HTR-8/SVneo (cell line): ENCODE data around the gene CX3CR1.
"Not testable (repeated sequence)": the region's sequence is repeated elsewhere in the genome, so short reads cannot be mapped to it uniquely, and the experiment has no call there.

Experiments used
- DNase-seq: peaks from one replicate; pipeline ENCODE4 v3.0.0; 2011; ENCODE audit warnings: low spot score, mixed read lengths; ENCODE audit not compliant: insufficient read length
- FAIRE-seq: peaks from 2 replicates; lab custom pipeline; 2011; peaks lifted over from hg19 to GRCh38; lab: Jason Lieb, UNC

CX3CR1 gene, protein sequence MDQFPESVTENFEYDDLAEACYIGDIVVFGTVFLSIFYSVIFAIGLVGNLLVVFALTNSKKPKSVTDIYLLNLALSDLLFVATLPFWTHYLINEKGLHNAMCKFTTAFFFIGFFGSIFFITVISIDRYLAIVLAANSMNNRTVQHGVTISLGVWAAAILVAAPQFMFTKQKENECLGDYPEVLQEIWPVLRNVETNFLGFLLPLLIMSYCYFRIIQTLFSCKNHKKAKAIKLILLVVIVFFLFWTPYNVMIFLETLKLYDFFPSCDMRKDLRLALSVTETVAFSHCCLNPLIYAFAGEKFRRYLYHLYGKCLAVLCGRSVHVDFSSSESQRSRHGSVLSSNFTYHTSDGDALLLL

DNA sequence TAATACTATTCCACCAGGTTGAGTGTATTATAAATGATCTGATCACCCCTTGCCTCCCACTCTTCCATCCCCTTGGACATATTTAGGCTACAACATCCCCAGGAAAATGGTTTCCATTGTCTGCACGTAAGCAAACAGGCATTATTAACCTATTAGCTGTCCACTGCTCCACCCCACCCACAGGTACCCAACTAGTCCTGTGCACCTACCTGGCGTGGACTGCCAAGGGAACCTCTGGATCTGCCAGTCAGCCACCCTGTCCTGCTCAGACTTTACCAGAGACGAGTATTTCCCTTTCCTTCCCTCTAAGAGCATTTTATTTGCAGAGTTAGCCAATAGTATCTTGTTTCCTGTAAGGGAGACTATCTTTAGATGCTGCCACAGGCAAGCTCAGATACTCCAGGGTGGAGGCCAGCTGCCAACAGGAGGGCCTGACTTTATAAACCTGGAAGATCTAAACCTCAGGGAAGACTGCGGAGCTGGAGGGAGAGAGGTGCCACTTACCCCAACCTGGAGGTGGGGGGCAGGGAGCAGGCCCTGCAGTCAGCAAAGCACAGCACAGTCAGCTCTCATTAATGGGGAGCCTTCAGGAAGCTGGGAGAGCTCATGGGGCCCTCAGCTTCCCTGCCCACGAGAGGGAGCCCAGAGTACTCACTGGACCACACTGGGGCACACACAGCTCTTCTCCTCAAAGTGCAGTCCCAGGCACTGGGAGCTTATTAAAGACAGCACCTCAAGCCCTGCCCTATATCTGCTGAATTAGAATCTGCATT, at the start of gene CX3CR1:
Gene CX3CR1, minus strand, starts transcription at position 292 of the 773 bp plus-strand sequence. CDS start 13,527 bp downstream, outside the sequence.
- DNase-seq, result no peak
- no peak for FAIRE-seq

GRCh38 chr3:39329493-39329892, 49.7 kb upstream of the CX3CR1 start, which contains the start of gene CCR8:
CCR8 (plus strand) TSS chr3:39329709; CDS start chr3:39332332, 2,623 bp downstream.
- FAIRE-seq, result no peak
- DNase-seq, result no peak

DNA sequence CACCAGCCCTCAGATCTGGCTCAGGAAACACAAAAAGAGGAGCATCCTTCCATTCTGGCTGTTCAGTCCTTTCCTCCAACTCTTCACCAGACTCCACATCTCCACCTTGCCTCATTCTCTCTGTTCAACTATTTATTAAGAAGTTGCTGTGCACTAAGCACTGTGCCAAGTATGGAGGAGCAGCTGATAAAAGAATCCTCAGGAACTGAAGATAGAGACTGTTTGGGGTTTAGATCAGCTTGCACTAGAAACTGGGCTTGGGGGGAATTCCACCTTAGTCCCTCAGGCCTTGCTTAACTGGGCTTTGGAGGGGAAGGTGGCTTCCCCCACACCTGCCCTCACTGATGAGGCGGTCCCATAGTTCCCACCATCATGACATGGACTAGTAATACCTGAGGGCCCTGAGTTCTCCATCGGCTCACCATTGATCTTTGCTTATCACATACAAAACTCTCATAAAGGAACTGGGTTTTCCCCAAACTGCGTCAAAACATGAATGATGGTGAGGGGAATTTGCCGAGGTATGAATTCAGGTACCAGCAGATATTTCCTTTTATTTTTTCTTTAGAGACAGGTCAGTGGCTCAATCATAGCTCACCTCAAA, 48.0 kb upstream of the CX3CR1 start:
- DNase-seq, result no peak
- no peak for FAIRE-seq

DNA sequence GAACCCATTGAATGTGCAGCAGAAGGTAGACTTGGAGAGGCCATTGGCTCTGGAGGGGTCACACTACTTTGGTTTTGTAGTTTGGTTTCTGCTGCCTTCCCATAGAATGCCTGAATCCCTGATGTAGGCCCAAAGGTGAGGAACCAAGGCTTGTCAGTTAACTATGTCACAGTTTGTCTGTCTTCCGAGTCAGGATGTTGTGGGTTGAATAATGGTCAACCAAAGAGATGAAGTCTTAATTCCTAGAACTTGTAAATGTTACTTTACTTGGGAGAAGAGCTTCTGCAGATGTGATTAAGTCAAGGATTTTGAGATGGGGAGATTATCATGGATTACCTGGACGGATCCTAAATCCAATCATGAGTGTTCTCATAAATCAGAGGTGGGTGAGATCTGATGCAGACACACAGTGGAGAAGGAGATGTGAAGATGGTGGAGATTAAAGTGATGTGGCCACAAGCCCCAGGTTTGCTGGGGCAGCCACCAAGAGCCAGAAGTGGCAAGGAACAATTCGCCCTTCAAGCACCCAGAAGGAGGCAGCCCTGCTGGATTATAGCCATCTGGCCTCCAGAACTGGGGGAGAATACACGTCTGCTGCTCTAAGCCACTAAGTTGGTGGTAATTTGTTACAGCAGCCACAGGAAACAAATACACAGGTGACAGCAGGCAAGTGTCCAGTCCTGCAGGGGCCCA, 47.4 kb upstream of the CX3CR1 start:
- FAIRE-seq, result no peak

DNA sequence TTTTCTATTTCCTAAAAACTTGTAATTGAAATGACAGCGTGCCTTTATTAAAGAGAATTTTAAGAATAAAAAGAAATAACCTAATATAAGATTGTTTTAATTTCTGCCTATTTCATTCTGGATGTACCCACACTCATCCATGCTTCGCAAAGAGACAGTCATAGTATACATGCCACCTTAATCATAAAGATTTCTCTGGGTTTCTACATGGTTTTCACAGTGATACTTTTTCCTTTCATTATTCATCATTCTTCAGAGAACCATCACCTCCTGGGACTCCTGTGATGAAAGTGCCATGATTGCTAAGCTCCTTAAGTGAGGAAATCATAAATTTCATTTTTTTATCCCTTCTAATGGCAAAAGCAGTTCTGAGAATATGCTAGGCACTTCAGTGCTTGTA, 45.4 kb upstream of the CX3CR1 start:
- FAIRE-seq, result no peak

More for the DNA sequence above, 47.4 kb upstream of the CX3CR1 start:
- DNase-seq, result no peak

GRCh38 chr3:39323494-39323893, 43.7 kb upstream of the CX3CR1 start:
- FAIRE-seq, result no peak

More for the DNA sequence above, 45.4 kb upstream of the CX3CR1 start:
- DNase-seq, result no peak

DNA sequence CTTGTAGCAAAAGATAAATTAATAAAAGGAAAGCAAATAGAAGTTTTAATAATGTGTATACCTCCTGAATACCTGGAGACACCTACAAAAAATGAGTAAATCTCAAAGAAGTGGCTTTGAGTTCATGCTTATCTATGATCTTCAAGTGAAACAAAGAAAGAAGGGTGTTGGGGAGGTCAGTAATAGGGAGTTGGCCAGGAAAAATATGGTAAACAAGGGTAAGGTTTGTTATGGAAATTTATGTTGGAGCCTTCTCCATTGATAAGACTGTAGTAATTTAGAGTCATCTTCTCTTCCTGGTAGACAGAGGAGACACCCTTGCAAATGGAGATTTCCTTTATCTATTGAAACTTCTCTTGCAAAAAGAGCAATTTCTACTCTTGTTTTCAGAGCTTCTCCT, 43.1 kb upstream of the CX3CR1 start:
- no peak for FAIRE-seq
- no peak for DNase-seq

More at GRCh38 chr3:39323494-39323893, 43.7 kb upstream of the CX3CR1 start:
- no peak for DNase-seq

- not testable (repeated sequence) for FAIRE-seq, DNase-seq
Observed at GRCh38 chr3:39322209-39322715, 42.4 kb upstream of the CX3CR1 start.

DNA sequence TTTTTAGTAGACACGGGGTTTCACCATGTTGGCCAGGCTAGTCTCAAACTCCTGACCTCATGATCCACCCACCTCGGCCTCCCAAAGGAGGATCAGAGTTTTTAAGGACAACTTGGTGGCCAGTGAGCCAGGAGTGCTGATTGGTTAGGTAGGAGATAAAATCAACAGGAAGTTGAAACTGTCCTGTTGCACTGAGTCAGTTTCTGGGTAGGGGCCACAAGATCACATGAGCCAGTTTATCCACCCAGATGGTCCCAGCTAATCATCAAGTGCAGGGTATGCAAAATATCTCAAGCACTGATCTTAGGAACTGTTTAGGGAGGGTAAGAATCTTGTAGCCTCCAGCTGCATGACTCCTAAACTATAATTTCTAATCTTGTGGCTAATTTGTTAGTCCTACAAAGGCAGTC, 41.7 kb upstream of the CX3CR1 start:
- not testable (repeated sequence) for DNase-seq

GRCh38 chr3:39319249-39319648, 39.4 kb upstream of the CX3CR1 start:
- DNase-seq (no peak), FAIRE-seq (no peak)

More for the DNA sequence above, 41.7 kb upstream of the CX3CR1 start:
- FAIRE-seq, result not testable (repeated sequence)

- no peak for FAIRE-seq
- DNase-seq, result no peak
Observed at GRCh38 chr3:39318301-39318700, 38.5 kb upstream of the CX3CR1 start.

DNA sequence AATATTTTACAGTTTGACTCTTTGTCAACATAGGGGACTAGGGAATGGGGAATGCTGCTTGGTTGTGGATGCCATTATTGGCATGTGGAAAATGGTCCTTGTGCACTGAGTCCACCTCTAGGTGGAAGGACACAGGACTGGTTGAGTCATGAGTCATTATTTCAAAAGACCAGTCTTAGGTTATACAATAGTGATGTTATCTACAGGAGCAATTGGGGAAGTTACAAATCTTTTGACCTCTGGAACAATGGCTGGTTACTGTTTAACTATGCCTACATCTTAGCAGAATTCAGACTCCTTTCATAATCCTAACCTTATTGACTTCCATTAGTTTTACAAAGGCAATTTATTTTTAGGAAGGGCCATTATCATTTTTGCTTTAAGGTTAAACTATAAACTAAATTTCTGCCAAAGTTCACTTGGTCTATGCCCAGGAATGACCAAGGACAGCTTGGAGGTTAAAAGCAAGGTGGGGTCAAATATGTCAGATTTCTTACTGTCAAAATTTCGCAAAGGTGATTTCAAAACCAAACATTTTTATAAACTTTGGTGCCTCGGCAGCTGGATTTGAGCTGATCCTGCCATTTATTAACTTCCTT, 37.8 kb upstream of the CX3CR1 start:
- FAIRE-seq, result no peak
- DNase-seq, result no peak

GRCh38 chr3:39315420-39315819, 35.6 kb upstream of the CX3CR1 start:
- DNase-seq (no peak), FAIRE-seq (no peak)

DNA sequence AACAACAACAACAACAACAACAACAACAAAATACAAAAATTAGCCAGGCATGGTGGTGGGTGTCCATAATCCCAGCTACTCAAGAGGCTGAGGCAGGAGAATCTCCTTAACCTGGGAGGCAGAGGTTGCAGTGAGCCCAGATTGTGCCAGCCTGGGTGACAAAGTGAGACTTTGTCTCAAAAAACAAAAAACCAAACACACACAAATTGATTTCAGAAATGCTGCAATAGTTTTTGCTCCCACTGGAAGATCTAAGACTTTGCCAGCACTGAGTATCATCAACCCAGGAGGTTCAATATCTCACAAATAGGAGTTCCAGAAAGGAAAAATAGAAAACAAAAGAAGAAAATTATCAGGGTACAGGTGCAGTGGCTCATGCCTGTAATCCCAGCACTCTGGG, 33.5 kb upstream of the CX3CR1 start:
- no peak for FAIRE-seq
- DNase-seq, result no peak

DNA sequence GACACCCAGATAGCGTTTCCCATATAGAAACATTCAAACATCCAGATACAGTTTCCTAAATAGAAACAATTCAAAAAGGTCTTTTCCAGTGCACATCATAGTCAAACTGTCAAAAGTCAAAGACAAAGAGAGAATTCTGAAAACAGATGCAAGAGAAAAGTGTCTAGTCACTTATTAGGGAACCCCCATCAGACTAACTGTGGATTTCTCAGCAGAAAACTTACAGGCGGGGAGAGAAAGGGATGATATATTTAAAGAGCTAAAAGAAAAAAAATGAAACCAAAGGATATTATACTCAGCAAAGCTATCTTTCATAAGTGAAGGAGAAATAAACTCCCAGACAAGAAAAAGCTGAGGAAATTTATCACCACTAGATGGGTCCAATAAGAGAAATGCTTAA, 22.3 kb upstream of the CX3CR1 start:
- FAIRE-seq, result no peak
- DNase-seq, result no peak

DNA sequence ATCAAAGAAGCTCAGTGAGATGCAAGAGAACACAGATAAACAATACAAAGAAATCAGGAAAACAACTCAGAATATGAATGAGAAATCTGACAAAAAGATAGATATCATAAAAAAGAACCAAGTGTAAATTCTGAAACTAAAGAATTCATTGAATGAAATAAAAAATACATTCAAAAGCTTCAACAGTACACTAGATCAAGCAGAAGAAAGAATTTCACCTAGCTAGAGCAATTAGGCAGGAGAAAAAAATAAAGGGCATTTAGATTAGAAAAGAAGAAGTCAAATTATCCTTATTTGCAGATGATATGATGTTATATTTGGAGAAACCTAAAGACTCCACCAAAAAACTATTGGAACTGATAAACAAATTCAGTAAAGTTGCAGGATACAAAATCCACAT, 19.4 kb upstream of the CX3CR1 start:
- DNase-seq (no peak), FAIRE-seq (no peak)

GRCh38 chr3:39296197-39297077, 16.6 kb upstream of the CX3CR1 start:
- no peak for DNase-seq
- FAIRE-seq, result no peak

GRCh38 chr3:39295184-39295775, 15.4 kb upstream of the CX3CR1 start:
- no peak for FAIRE-seq
- no peak for DNase-seq
